Stomach (tissue), 9 donors: ENCODE measurements around the gene TAAR6. TPM values are rescaled to one million over a fixed set of nuclear protein-coding genes. Genes with fewer than 3 reads are reported as not detected.
A peak's percentile ranks its signal among the peaks of the same experiment; 100 is the strongest.

Experiments
- DNase-seq, 2 donors: peaks; one replicate each; pipeline versions ENCODE4 v3.0.0 to v3.0.0-alpha.2; 2013 to 2019
- H3K27ac ChIP-seq, 5 donors: fragments of 200-600 bp in 4 of 5; sonication (generic) in 4 of 5; one replicate each; pipeline ENCODE4 v1.5.1; 2013 to 2019; ENCODE audit warnings: mild to moderate bottlenecking in 1 of 5, moderate library complexity in 1 of 5
- H3K27me3 ChIP-seq, 3 donors: fragments of 200-600 bp; sonication (generic); one replicate each; pipeline ENCODE4 v1.5.1; 2017 to 2019; ENCODE audit warnings: mixed run types in 1 of 3
- H3K36me3 ChIP-seq, 4 donors: fragments of 200-600 bp; sonication (generic); 1 replicate in 3 of 4; 2 replicates in 1 of 4; pipeline ENCODE4 v1.5.1; 2016 to 2019
- H3K4me1 ChIP-seq, 4 donors: fragments of 200-600 bp; sonication (generic); one replicate each; pipeline ENCODE4 v1.5.1; 2016 to 2019
- H3K4me3 ChIP-seq, 4 donors: fragments of 200-600 bp; sonication (generic) in 3 of 4; one replicate each; pipeline ENCODE4 v1.5.1; 2016 to 2019; ENCODE audit warnings: mild to moderate bottlenecking in 1 of 4
- H3K9me3 ChIP-seq, 4 donors: fragments of 200-600 bp; sonication (generic); one replicate each; pipeline ENCODE4 v1.5.1; 2016 to 2019
- EP300 ChIP-seq: sonication (generic); formaldehyde crosslinking; IDR thresholded peaks from one replicate; pipeline ENCODE4 v1.6.1; 2017; ENCODE audit warnings: antibody characterized with exemption
- POLR2A ChIP-seq, 4 donors: fragments of 450-650 bp; IDR thresholded peaks; one replicate each; pipeline ENCODE4 v1.6.1; 2016; ENCODE audit warnings: antibody characterized with exemption in 4 of 4, control low read depth in 2 of 4, mild to moderate bottlenecking in 1 of 4, moderate library complexity in 1 of 4
- POLR2AphosphoS5 ChIP-seq, 3 donors: sonication (generic); formaldehyde crosslinking; IDR thresholded peaks; one replicate each; pipeline ENCODE4 v1.6.1; 2016; ENCODE audit warnings: antibody characterized with exemption in 3 of 3
- WGBS, 5 donors: extraction: QIAGEN DNeasy Blood & Tissue Kit in 3 of 5; methylation state at CpG; one replicate each; pipeline versions ENCODE4 v1.1.5 to v1.1.7; 2013 to 2018; 5-methylcytosine and 5-hydroxymethylcytosine counted together
- intact Hi-C: fragments of 100-400 bp; cut with DNase I; formaldehyde crosslinking; loops from one replicate; pipeline ENCODE4 v1.15.1; 2023; ENCODE audit warnings: low total_unique reads
- polyA plus RNA-seq, 3 donors: library from polyadenylated mRNA; stranded (reverse); fragments of 200-250 nt; gene quantifications; one replicate each; pipeline ENCODE4 v1.2.3, GENCODE V29; 2013
- small RNA-seq, 4 donors: library from RNA; depleted of rRNA; stranded (forward); fragments of <200 nt; gene quantifications; one replicate each; pipeline ENCODE3, GENCODE V24; 2016
- total RNA-seq, 5 donors: library from RNA; depleted of rRNA; stranded (reverse); fragments of >200 nt; gene quantifications; one replicate each; pipeline versions ENCODE4 v1.1.0 to v1.2.3, GENCODE V29; 2014 to 2016
- TF ChIP-seq, protein P1 (sequence below), 7 experiments: fragments of 450-650 bp in 4 of 7; fragments of 200-600 bp in 3 of 7; sonication (generic) in 3 of 7; IDR thresholded peaks; one replicate each; pipeline ENCODE4 v1.5.1; 2016 to 2019; ENCODE audit warnings: antibody characterized with exemption in 7 of 7, control low read depth in 2 of 7, mild to moderate bottlenecking in 1 of 7
- donor health status: healthy with polysubstance abuse.
- donor health status: Bipolar disorder and iron deficiency.
- donor health status: healthy.

The TAAR6 gene
- total and polyA plus RNA-seq, 8 donors = not detected

DNA sequence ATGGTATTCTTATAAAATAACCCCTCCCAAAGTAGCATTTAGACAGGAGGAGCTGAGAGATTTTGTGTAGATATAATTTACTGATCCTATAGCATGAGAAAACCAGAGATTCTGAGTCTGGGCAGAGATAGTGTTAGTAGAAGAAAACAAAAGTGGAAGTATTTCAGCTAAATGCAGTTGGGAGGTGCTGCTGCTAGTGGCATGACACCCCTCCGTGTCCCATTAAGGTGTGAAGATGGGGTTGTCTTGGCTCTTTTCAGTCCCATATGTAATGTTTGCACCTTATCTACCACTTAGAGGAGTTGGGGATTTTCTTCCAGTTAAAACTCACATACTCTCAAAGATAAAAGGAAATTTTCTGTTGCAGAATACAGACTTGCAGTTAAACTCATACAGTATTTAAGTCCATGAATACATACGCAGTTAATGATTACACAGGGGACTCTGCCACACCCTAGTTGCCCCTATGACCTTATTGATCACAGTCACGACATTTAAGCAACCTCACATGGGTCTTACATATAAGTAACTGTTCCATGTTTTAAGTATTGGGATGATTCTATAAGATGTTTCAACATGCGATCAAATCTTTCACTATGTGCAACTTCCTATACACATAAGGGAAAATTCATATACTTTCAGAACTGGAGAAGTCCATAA, 42.5 kb downstream of the TAAR6 start:
- Histone ChIP-seq H3K9me3 (no peaks in the 10 kb centered on the region), H3K36me3 (no peaks in the 10 kb centered on the region), H3K27me3 (no peaks in the 10 kb centered on the region), H3K4me1 (no peaks in the 10 kb centered on the region), H3K4me3 (peak overlapping the region in 1 of 4 donors; percentile 9), H3K27ac (no peak overlapping the region)
- intact Hi-C loops = no loop called here
- no peak for TF ChIP-seq EP300
- TF ChIP-seq, protein P1, sequence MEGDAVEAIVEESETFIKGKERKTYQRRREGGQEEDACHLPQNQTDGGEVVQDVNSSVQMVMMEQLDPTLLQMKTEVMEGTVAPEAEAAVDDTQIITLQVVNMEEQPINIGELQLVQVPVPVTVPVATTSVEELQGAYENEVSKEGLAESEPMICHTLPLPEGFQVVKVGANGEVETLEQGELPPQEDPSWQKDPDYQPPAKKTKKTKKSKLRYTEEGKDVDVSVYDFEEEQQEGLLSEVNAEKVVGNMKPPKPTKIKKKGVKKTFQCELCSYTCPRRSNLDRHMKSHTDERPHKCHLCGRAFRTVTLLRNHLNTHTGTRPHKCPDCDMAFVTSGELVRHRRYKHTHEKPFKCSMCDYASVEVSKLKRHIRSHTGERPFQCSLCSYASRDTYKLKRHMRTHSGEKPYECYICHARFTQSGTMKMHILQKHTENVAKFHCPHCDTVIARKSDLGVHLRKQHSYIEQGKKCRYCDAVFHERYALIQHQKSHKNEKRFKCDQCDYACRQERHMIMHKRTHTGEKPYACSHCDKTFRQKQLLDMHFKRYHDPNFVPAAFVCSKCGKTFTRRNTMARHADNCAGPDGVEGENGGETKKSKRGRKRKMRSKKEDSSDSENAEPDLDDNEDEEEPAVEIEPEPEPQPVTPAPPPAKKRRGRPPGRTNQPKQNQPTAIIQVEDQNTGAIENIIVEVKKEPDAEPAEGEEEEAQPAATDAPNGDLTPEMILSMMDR (IDR thresholded peaks at IDR 0.05) = no peak
- TF ChIP-seq POLR2AphosphoS5 (IDR thresholded peaks at IDR 0.05) = no peak
- no peak for TF ChIP-seq POLR2A (IDR thresholded peaks at IDR 0.05)
- WGBS, 5 donors = 37 to 42% (median 42%) methylated on average over 4 of the region's 4 CpGs
- DNase-seq = peak in 1 of 2 donors; percentile 19

DNA sequence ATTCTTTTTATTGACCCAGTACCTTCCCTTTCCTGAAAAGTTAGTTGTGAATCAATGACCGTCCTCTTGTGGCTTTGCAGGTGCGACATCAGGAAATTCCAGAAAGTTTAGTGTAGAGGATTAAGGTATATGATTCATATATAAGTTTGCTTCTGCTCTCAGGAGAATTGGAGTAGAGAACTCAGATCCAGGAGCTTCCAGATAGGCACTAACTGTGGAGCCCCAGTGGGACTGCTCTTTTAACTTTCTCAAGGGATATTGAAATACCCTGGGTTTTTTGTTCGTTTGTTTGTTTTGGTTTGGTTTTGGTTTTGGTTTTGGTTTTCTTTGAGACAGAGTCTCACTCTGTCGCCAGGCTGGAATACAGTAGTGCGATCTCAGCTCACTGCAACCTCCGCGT, 44.4 kb downstream of the TAAR6 start:
- Histone ChIP-seq H3K27me3 (no peaks in the 10 kb centered on the region), H3K4me1 (no peaks in the 10 kb centered on the region), H3K27ac (peak overlapping the region in 1 of 5 donors; percentile 56), H3K36me3 (no peaks in the 10 kb centered on the region), H3K9me3 (no peaks in the 10 kb centered on the region), H3K4me3 (peak overlapping the region in 2 of 4 donors; percentile 17 to 33)
- TF ChIP-seq POLR2A (IDR thresholded peaks at IDR 0.05) = no peak
- no peak for TF ChIP-seq EP300
- TF ChIP-seq, protein P1 (IDR thresholded peaks at IDR 0.05) = no peak
- TF ChIP-seq POLR2AphosphoS5 (IDR thresholded peaks at IDR 0.05) = no peak
- WGBS, 5 donors = 47 to 68% (median 58%) methylated on average over 5 to 7 of the region's 7 CpGs
- DNase-seq = no peak
- intact Hi-C loops = no loop called here

DNA sequence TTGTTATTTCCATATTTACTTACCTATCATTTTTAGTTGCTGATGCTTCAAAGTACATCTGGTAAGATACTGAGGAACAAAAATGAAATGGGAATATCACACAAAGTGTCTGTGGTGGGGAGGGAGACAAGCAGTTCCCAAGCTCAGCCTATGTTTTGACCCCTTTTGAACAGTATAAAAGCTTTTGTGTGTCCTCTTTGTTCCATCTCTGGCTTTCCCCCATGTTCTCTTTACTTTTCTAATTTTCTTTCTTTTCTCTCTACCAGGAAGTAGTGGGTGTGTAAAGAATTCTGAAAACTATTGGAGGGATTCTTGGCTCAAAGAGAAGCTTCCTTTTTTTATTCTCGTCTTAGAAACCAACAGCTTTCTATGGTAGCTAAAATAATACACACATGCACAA, 46.6 kb downstream of the TAAR6 start:
- no peaks in the 10 kb centered on the region for H3K27me3 ChIP-seq
- intact Hi-C loops = no loop called here
- H3K4me3 ChIP-seq = no peak overlapping the region
- H3K9me3 ChIP-seq = no peaks in the 10 kb centered on the region
- TF ChIP-seq EP300 (no peak), POLR2A (IDR thresholded peaks at IDR 0.05) (no peak), POLR2AphosphoS5 (IDR thresholded peaks at IDR 0.05) (no peak)
- TF ChIP-seq, protein P1 (IDR thresholded peaks at IDR 0.05) = no peak
- no peak for DNase-seq
- 16 to 46% (median 34%) methylated on average over 1 of the region's 1 CpG for WGBS, 5 donors
- H3K4me1 ChIP-seq = no peaks in the 10 kb centered on the region
- no peak overlapping the region for H3K27ac ChIP-seq
- H3K36me3 ChIP-seq = no peaks in the 10 kb centered on the region

Small RNA genes lying within 50 kb of the gene (small RNA-seq; reads per million reads assigned to genes)
- gene TAAR7P = 0 reads per million in 4 donors

Other genes starting within 250 kb of the TAAR6 start
- gene MOXD1, start 168.8 kb upstream of the TAAR6 start, total RNA-seq = 10 to 100 TPM in 2 of 5 donors, 1 to 10 TPM in 3; 2.2 to 16.9 (median 4.5) TPM
- gene MOXD1, start 168.8 kb upstream of the TAAR6 start, polyA plus RNA-seq = 10 to 100 TPM in 1 of 3 donors, 1 to 10 TPM in 2; 2.1 to 14.8 (median 3.4) TPM
- 10 to 100 TPM; 29.8 to 39.3 (median 31.5) TPM for gene STX7, start 57.2 kb upstream of the TAAR6 start, total RNA-seq
- 10 to 100 TPM in 2 of 3 donors, 1 to 10 TPM in 1; 8.6 to 22.9 (median 17.7) TPM for gene STX7, start 57.2 kb upstream of the TAAR6 start, polyA plus RNA-seq
- gene TAAR9, start 32.0 kb upstream of the TAAR6 start, total RNA-seq = not detected
- not detected for gene TAAR9, start 32.0 kb upstream of the TAAR6 start, polyA plus RNA-seq
- not detected for gene TAAR8, start 17.6 kb upstream of the TAAR6 start, total RNA-seq
- not detected for gene TAAR8, start 17.6 kb upstream of the TAAR6 start, polyA plus RNA-seq
- gene TAAR5, start 19.4 kb downstream of the TAAR6 start, total RNA-seq = not detected
- gene TAAR5, start 19.4 kb downstream of the TAAR6 start, polyA plus RNA-seq = not detected
- gene TAAR2, start 54.0 kb downstream of the TAAR6 start, total RNA-seq = not detected
- gene TAAR2, start 54.0 kb downstream of the TAAR6 start, polyA plus RNA-seq = not detected
- 1 to 10 TPM in 1 of 5 donors, not detected in 4; 2.8 TPM for gene TAAR1, start 88.9 kb downstream of the TAAR6 start, total RNA-seq
- gene TAAR1, start 88.9 kb downstream of the TAAR6 start, polyA plus RNA-seq = not detected
- 10 to 100 TPM in 1 of 5 donors, 1 to 10 TPM in 3, not detected in 1; 2.3 to 52.2 (median 3.3) TPM for gene VNN1, start 143.7 kb downstream of the TAAR6 start, total RNA-seq
- 1 to 10 TPM; 1.1 to 1.4 (median 1.2) TPM for gene VNN1, start 143.7 kb downstream of the TAAR6 start, polyA plus RNA-seq
- gene VNN2, start 187.6 kb downstream of the TAAR6 start, total RNA-seq = 1 to 10 TPM in 3 of 5 donors, under 1 TPM in 1, not detected in 1; 0.45 to 9.5 (median 3.3) TPM
- 1 to 10 TPM; 1.4 to 6.1 (median 3.7) TPM for gene VNN2, start 187.6 kb downstream of the TAAR6 start, polyA plus RNA-seq
- 10 to 100 TPM in 4 of 5 donors, under 1 TPM in 1; 0.29 to 31.2 (median 19.6) TPM for gene SLC18B1, start 228.3 kb downstream of the TAAR6 start, total RNA-seq
- 1 to 10 TPM; 4.3 to 9.8 (median 5.3) TPM for gene SLC18B1, start 228.3 kb downstream of the TAAR6 start, polyA plus RNA-seq
- 1,000 to 10,000 TPM in 1 of 5 donors, 100 to 1,000 TPM in 4; 256 to 1,823 (median 908) TPM for gene RPS12, start 244.2 kb downstream of the TAAR6 start, total RNA-seq
- 1,000 to 10,000 TPM; 3,295 to 4,053 (median 3,686) TPM for gene RPS12, start 244.2 kb downstream of the TAAR6 start, polyA plus RNA-seq